Sigmoid colon (tissue), 4 donors: ENCODE measurements around the gene CRYBB2.
"Not testable (repeated sequence)": the region's sequence is repeated elsewhere in the genome, so short reads cannot be mapped to it uniquely, and the experiment has no call there.

Source experiments
- CTCF ChIP-seq, 4 experiments: fragments of 450-650 bp in 3 of 4; fragments of 200-600 bp in 1 of 4; IDR thresholded peaks; one replicate each; pipeline ENCODE4 v1.5.1; 2016 to 2019; ENCODE audit warnings: antibody characterized with exemption in 4 of 4, mild to moderate bottlenecking in 3 of 4, moderate library complexity in 2 of 4
- EP300 ChIP-seq, 4 donors: sonication (generic); formaldehyde crosslinking; IDR thresholded peaks; one replicate each; pipeline ENCODE4 v1.6.1; 2017; ENCODE audit warnings: antibody characterized with exemption in 4 of 4
- POLR2A ChIP-seq, 2 donors: fragments of 450-650 bp; IDR thresholded peaks; one replicate each; pipeline ENCODE4 v1.6.1; 2016; ENCODE audit warnings: antibody characterized with exemption in 2 of 2, mild to moderate bottlenecking in 2 of 2, moderate library complexity in 2 of 2
- POLR2AphosphoS5 ChIP-seq, 4 donors: sonication (generic); formaldehyde crosslinking; IDR thresholded peaks; one replicate each; pipeline ENCODE4 v1.6.1; 2017; ENCODE audit warnings: antibody characterized with exemption in 4 of 4

DNA sequence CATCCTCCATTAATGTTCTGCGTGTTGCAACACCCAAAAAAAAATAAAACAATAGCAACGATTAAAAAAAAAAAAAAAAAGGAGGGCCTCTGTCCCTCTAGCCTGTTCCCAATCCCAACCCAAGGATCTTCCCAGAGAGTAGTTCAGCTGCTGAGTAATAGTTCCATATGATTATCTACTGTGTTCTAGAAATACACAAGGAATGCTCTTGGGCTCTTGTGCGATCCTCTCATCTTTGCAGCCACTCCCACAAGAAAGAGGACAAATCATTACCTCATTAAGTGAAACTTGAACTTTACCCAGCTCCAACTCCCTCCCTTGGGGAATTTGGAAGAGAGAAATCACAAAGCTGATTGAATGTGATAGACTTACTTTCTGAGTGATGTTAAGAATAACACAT lies 54.5 kb downstream of the CRYBB2 start:
- TF ChIP-seq CTCF, POLR2A, EP300, POLR2AphosphoS5 (IDR thresholded peaks at IDR 0.05): not testable (repeated sequence)
